GM21447 (cell line): ENCODE measurements around the gene PPFIBP2.

Experiments used
- ATAC-seq: cut with Tn5 transposase; IDR thresholded peaks from one replicate; pipeline ENCODE4 v1.9.1; 2021; ENCODE audit not compliant: unreplicated experiment

The PPFIBP2 gene

GRCh38 chr11:7621090-7621489, 107.3 kb downstream of the PPFIBP2 start:
- no peak for ATAC-seq

DNA sequence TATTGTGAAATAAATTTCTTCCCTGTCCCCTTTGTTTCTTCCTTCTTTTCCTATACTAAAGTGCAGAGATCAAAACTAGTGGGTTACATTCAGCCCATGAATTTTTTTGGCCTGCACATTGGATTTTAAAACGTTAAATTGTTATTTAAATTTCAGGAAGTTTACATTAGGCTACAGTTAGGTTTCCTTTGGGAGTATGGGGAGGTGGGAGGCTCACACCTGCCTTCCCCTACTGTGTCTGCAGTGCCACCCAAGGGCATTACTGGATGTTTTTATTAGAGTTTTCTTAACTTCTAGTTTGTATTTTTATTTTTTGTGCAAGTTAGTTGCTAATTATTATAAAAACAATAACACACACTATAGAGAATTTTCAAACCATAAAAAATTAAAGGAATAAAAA, 107.8 kb downstream of the PPFIBP2 start:
- ATAC-seq: no peak

GRCh38 chr11:7622721-7623120, 108.9 kb downstream of the PPFIBP2 start:
- ATAC-seq: no peak

GRCh38 chr11:7628660-7629059, 114.9 kb downstream of the PPFIBP2 start:
- no peak for ATAC-seq

DNA sequence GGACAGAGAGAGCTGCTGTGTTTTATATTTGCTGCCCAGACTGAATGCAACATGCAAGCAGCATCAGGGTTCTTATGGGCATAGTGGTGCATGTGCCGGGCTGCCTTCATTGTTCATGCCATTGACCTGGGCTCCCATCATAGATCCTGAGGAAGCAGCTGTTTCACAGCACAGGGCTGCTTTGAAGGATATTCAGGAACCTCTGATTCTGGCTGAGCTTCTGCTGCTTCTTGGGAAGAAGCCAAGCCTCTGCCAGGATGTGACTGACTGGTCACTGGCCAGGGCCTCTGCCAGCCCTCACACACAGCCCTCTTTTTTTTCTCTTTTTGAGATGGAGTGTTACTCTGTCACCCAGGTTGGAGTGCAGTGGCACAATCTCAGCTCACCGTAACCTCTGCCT, 116.2 kb downstream of the PPFIBP2 start:
- ATAC-seq: no peak

- ATAC-seq: no peak
Observed at GRCh38 chr11:7632211-7632610, 118.4 kb downstream of the PPFIBP2 start.

GRCh38 chr11:7635137-7635536, 121.3 kb downstream of the PPFIBP2 start:
- ATAC-seq: no peak

DNA sequence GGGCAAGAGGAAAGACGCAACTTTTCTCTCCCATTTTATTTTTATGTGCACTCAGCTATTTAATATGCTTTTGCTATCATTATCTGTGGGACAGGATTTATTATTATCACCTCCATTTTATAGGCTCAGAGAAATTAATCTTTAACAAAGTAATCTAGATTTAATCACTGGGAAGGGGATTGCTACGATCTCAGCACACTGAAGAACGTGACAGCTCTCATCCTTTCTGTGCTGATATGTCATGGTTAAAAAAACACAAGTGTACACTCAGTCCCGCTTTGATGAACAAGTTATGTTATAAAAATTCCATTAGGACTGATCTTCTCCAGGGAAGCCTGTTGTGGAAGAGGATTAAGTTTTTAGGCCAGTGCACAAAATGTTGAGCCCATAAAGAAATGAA, 121.9 kb downstream of the PPFIBP2 start:
- no peak for ATAC-seq

DNA sequence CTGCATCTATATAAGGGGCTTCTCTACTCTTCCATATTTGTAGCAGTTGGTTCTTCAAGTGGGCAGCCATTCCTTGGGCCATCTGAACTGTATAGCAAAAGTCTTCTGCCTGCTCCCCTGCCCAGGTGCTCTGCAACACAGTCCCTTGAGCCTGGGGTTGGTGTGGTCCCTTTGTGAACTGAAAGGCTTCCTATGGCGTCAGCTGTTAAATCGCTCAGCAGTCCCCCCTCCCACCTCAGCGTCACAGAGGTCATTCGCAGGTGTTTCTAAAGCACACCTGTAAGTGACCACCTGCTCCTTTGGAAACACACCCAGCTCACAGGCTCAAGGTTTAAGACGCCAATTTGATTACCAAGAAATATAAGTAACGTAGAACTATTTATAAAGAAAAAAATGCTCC, 122.6 kb downstream of the PPFIBP2 start:
- no peak for ATAC-seq

DNA sequence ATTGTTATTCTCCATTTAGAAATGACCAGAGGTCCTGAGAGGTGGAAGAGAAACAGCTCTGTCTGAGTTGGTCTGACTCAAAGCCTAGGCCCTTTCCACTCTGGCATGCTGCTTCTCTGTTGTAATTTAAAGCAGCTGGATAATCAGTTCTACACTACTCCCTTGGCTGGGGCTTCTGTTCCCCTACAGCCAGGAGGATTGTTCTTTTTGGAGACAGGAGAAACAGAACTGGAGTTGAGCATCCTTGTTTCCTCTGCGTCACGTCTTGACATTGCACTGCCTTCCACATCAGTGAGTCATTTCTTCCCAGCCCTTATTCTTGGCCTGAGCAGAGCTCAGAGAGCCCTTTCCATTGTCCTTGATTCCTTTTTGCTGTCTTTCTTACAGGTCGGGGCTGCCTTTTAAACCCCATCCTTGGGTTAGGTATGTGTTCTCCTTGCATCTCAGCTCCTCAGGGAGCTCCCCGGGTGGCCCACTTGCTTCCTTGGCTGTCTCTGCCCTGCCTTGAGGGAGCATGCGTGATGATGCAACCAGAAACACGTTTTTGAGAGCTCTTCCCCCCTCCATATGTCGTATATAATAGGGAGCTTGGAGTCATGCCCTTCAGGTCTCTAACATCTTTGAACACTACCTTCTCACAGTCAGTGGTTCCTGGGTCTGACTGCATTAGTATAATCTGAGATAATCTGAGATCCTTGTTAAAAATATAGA, 123.8 kb downstream of the PPFIBP2 start:
- ATAC-seq: no peak

GRCh38 chr11:7638710-7639642, 125.2 kb downstream of the PPFIBP2 start:
- ATAC-seq: no peak

GRCh38 chr11:7639643-7640025, 125.8 kb downstream of the PPFIBP2 start:
- ATAC-seq: no peak

GRCh38 chr11:7640816-7641215, 127.0 kb downstream of the PPFIBP2 start:
- no peak for ATAC-seq

DNA sequence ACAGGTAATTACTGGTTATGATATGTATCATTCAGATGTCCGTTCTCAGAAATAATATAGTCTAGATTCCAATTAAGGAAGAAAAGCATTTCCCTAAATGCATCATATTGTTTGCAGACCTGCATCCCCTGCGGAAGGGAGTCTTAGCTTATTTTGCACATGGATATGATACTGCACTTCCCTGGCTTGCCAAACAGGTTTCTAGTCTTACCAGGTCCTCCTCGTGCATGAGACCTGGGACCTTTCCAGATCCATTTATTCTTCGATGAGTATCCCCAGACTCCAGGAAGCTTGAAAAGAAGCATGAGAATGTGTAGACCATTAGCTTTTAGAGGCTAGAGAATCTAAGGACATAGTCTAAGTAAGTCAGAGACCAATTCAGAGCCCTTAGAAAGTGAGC, 128.9 kb downstream of the PPFIBP2 start:
- no peak for ATAC-seq

GRCh38 chr11:7643314-7643713, 129.5 kb downstream of the PPFIBP2 start:
- no peak for ATAC-seq

DNA sequence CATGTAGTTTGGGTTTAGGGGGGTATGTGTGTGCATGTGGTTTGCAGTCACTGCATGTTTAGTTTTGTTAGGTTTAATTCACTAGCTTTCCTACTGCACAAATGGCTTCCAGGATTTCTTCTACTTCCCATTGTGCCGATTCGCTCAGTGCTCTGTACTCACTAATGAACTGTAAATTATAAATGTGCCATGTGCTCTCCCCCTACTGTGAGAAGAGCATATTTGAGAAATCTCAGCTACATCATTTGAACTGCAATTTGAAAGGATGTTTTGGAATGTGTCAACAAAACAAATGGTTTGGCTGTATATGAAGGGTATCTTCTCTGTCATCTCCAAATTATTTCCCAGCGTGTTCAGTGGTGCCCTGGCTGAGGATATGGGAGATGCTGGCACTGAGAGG, 131.4 kb downstream of the PPFIBP2 start:
- ATAC-seq: no peak

DNA sequence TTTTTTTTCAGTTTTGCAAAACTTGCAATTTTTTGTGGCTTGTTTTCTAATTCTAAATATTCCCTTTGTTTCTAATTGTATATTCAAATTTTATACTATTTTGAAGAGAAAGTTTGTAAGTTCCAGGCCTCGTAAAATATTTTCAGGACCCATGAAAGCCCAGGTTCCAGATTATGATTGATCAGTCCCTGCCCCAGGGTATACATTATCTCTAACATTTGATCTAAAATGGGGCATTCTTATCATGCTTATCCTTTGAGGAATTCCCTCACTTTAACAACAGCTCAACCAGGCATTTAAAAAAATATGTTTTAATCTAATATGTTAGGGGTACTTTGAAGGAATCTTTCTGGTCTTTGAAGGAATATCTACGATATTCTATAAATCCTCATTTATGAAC, 133.1 kb downstream of the PPFIBP2 start:
- ATAC-seq: no peak

GRCh38 chr11:7648264-7648663, 134.5 kb downstream of the PPFIBP2 start:
- no peak for ATAC-seq

- ATAC-seq: no peak
Observed at GRCh38 chr11:7651140-7651551, 137.3 kb downstream of the PPFIBP2 start.

- no peak for ATAC-seq
Observed at GRCh38 chr11:7651700-7652099, 137.9 kb downstream of the PPFIBP2 start.

- no peak for ATAC-seq
Observed at GRCh38 chr11:7654195-7654705, 140.5 kb downstream of the PPFIBP2 start.
